Esophagus mucosa (tissue), 1 donor: ENCODE data around the gene KIF26B. TPM values are rescaled to one million over a fixed set of nuclear protein-coding genes. Genes with fewer than 3 reads are reported as not detected.

ENCODE experiments used
- ATAC-seq: fragments of 200-7000 bp; cut with Tn5 transposase; one replicate; pipeline ENCODE4 v1.9.1; 2020
- total RNA-seq: library from RNA; stranded (reverse); gene quantifications from one replicate; pipeline ENCODE4 v1.2.4, GENCODE V29; 2023
- donor health status: DM: yes; HTN: yes; CAD: no.

The KIF26B gene
- total RNA-seq, 1 donor from 2014 or later = 0.56 TPM

DNA sequence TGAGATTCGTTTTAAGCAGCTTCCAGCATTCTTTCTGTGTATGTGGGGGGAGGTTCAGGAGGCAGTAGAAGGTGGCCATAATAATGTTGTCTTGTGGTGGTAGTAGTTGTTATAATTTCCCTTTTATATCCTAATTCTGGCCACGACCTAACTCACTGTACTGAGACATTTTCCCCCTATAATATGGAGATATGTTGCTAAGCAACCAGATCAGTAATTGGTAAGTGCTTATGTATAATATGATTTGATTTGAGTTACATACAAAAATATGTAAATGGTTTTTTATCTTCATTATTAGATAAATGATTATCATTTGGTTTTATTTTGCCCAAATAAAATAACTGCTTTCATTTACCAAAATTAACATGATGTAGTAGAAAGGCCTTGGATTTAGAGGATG, 376.2 kb downstream of the KIF26B start:
- no peak for ATAC-seq

DNA sequence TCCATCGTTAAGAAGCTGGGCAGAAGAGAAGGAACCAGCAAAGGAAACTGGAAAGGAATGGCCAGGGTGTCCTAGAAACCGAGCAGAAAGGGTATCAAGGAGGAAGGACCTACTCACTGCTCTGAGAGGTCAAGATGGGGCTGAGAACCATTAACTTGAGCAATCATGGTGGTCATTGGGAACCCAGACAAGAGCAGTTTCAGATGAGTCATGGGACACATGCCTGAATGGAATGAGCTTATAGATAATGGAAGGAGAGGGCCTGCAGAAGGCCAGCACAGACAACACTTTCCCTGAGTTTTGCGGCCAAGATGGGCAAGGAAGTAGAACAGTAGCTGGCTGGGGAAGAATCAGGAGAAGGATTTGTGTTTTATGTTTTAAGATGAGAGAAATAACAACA, 383.2 kb downstream of the KIF26B start:
- no peak for ATAC-seq

DNA sequence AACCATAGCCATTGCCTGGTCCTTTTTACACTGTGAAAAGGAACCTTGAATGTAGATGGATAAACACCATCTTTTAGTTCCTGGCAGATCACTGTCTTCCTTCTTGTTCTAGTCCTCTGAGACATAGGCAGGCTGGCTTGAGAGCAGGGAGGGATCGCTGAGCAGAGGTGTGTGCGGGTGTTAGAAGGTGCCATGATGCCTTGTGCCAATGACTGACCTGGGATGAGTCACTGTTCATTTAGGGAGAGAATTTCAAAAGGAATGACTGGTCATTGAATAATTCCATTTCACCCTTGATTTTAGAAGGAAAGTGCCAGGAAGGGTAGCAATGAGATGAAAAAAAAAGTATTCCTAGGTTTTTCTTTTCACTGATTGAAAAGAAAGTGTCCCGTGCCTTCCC, 383.9 kb downstream of the KIF26B start:
- no peak for ATAC-seq

DNA sequence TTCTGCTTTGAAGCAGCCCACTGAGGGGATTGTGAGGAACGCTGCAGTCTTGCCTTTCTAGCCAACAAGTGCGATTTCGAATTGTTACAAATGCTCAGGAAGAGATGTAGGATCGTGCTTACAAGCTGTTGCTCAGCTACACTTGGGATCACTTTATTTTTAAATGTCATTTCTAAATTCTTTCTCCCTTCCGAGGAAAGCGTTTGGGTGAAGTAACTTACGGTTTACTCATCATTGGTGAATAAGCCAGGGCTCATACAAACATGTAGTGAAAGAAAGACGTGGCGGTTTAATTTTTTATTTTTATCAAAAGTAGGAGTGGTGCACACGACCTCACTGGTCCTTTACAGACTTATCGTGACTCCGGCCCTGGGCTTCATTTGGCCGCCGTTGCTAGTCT, 386.6 kb downstream of the KIF26B start:
- ATAC-seq = no peak

DNA sequence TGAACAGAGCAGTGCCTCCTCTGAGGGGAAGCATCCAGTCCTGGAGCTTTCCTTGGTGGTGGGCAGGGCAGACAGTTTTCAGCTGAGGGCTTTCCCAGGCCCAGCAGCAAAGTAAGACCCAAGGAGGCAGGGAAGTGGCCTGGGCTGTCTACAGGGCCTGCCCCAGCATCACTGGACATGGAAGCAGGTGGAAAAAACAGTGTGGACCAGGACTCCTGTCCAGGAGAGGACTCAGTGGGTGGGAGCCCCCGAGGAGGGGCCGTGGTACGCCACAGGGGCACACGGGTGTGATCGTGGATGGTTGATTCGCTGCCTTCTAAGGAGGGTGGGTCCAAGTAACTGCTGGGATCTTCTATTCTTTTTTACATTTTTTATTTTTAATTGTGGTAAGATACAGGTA, 387.6 kb downstream of the KIF26B start:
- no peak for ATAC-seq

DNA sequence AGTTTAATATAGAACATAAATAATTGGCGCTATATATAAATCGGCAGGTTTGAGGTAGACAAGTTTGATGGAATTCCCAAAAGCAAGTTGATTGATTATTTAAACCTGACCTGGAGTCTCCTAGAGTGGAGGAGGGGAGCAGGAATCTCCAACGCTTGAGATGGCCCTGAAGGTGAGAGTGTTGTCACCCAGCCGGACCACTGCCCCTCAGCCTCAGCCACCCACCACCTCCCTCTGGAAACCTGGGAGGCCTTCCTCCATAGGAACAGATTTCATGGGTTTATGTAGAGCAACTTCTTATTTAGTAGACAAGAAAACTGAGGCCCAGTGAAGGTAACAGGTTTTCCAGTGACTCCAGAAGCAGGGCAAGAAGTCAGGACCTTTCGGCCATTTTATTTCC, 389.5 kb downstream of the KIF26B start:
- no peak for ATAC-seq

DNA sequence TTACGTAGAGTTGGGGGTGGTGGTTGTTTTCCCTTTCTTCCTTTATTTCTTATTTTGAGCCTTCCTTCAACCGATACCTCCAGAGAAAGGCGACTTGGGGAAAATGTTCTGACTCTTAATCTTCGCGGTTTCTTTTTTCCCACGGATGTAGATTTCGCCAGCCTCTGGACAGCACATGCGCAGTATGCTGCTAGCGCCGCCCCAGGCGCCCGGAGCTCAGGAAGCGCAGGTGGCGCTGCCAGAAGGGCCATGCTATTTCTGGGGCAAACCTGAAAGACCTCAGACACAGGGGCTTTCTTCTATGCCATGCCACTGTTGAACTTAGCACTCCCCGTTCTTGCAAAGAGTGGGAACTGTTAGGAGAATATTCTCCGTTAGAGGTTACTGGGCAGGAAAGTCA, 392.1 kb downstream of the KIF26B start:
- no peak for ATAC-seq

DNA sequence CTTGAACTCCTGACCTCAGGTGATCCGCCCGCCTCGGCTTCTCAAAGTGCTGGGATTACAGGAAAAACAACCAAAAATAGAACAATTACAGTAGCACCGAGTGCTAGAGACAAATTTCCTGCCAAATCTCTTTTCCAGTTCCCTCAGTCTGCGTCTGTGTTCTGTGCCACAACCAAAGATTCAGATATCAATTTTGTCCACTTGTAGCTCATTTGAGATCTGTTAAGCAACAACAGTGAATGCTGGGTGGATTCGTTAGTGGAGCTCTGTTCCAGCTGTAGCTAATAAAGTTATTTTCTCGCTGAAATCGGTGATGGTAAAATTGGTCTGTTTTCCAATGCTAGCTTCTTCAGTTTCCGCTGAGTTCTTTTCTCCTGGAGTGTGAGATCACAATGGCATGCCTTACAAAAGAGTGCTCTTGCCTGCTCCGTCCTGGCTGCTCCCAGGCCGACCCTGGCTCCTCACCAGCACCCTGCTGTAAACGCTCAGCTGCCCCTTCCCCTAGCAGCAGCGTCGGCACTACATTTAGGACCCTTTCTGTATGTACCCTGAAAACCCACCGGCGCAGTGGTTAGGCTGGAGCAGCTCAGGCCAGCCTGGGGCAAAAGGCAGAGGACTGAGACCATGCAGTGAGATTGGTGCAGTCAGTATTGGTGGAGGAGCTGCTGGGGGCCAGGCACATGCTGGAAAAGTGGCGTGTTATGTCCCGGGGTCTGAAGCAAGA, 395.4 kb downstream of the KIF26B start:
- no peak for ATAC-seq

DNA sequence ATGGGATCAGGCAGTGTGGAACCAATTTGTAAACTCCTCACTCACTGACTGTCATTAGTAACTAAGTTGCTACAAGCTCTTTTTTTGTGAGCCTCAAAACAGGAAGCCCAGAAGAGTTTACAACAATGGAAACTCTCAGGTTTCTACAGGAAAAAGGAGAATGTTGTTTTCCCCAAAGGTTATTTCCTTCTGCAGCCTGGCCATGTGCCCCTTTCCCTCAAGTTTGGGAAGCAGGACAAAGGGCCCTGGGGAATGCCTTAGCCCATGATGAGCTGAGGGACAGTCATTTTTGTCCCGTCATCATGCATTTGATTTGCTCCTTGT, 395.9 kb downstream of the KIF26B start:
- ATAC-seq = no peak

DNA sequence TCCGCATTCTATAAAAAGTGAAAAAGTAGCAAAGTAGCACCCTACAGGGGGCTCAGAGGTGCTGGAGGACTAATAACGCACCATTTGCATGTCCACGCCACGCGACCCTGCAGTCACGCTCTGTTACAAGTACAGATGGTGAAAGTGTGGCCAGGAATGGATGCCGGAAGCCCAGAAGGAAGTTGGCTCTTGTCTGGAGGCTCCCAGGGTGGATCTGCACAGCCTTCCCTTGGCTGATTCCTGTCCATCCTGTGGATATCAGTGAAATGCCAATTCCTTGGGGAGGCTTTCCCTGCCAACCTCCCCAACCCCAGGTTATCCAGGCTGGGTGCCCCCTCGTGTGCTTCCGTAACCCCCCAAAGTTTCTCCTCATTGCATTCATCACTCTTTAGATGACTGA, 396.8 kb downstream of the KIF26B start:
- ATAC-seq = no peak

DNA sequence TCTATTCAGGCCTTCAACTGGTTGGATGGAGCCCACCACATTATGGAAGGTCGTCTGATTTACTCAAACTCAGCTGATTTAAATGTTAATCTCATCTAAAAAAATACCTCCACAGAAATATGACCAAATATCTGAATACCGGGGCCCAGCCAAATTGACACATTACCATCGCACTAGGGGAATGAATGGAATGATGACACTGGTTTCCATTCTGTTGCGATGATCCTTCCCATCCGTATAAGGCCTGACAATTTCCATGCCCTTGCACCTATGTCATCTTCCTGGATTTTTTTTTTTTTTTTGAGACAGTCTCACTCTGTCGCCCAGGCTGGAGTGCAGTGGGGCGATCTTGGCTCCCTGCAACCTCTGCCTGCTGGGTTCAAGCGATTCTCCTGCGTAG, 397.5 kb downstream of the KIF26B start:
- no peak for ATAC-seq

DNA sequence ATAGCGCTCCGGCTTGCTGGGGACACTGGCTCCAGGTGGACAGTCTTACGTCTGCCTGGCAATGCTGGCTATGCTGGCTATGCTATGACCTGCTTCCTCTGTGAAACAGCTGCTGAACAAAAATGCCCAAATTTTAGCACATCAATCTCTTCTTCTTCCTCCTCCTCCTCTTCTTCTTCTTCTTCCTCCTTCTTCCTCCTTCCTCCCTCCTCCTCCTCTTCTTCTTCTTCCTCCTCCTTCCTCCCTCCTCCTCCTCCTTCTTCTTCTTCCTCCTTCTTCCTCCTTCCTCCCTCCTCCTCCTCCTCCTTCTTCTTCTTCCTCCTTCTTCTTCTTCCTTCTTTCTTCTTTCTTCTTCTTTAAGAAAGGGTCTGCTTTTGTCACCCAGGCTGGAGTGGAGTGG, 401.3 kb downstream of the KIF26B start:
- ATAC-seq = no peak

DNA sequence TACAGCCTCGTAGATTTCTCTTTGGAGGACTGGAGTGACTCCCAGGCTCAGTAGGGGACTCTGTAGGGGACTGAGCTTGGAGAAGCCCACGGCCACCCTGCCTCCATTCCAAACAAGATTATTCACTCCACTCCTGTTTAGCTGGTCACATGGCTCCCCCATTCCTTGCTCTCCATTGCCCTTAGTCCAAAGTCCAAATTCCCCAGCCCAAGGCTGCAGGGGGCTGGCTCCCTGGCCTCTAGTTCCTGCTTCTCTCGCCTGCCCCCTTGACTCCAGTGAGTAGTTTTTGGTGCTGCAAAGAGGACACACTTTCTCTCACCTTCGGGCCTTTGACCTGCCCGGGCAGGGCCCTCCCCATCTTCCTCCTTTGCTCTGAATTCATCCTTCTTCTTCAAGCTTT, 403.3 kb downstream of the KIF26B start:
- no peak for ATAC-seq

DNA sequence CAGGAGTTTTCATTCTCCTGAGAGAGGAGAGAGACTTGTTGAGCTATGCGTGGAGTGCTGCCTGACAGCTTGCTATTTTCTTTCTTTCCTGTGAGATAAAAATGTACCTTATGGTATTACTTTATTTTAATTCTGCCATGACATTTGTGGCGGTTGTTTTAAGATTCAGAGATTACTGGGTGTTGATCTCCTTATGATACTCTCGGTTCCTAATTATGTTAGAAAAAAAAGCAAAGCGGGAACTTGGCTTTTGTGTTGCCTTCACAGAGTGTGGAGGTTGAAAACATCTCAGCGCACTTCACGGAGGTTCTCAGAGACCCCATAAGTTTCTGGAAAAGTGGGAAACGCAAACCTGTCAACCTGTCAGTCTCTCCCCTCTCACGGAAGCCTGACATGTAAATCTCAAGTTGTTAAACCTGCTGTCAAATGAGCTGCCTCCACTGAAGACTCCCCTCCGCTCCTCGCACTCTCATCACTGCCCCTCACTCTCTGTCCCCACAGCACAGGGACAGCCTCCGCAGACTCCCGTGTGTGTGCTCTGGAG, 405.6 kb downstream of the KIF26B start:
- no peak for ATAC-seq

DNA sequence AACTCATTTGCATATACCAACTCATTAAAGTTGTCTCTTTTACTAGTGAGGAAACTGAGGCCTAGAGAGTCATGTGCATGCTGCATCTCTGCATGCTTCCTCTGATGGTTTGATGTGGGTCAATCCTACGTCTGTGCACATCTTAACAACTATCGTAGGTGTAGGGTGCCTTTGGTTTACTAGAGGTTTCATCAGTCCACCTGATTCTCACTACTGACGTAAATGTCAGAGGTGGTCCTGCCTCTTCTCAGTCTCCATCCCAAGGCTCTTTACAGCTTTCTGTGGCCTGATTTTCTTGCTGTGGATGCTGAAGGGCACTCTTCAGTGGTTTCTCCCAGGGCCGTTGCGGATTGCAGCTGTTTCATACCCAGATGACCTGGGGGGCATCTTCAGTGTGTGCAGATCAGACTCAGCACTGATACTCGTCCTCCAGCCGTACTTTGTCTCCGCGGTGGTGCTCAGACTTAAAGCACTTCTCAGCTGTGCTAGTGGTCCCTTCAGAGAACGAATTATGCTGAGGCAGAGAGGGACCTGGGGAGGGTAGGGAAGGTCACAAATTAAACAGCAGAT, 407.0 kb downstream of the KIF26B start:
- ATAC-seq = no peak

DNA sequence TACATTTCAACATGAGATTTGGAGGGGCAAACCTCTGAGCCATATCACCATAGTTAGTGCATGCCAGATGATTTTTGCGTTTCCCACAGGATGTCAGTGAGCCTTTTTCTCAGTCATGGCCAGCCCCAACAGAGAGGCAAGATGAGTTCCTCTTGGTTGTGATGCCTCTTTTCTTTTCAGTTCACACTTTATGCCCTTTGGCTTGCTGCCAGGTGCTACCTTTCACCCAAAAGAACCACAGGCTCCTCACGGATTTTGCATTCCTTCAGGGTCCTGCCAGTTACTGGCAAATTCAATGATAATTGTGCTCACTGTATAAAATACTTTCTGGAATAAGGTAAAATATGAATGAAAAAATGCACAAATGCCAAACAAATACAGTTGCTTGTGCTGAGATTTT, 411.3 kb downstream of the KIF26B start:
- ATAC-seq = no peak

DNA sequence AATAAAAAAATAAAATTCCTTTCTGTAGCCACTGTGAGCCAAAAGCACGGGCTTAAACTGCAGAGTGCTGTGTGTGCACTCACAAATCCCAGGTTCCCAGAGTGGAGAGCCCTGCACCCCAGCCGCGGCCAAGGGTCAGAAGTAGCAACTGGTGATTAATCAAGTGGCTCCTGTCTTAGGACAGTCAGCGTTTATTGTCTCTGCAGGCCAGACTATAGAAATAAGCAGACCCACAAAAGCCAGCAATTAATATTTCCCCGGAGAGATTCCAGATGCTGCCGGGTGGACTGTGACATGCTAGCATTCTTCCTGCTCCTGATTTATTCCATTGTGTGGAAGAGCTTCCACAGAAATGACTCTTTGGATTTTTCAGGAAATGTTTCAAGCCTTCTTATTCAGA, 412.2 kb downstream of the KIF26B start:
- no peak for ATAC-seq

DNA sequence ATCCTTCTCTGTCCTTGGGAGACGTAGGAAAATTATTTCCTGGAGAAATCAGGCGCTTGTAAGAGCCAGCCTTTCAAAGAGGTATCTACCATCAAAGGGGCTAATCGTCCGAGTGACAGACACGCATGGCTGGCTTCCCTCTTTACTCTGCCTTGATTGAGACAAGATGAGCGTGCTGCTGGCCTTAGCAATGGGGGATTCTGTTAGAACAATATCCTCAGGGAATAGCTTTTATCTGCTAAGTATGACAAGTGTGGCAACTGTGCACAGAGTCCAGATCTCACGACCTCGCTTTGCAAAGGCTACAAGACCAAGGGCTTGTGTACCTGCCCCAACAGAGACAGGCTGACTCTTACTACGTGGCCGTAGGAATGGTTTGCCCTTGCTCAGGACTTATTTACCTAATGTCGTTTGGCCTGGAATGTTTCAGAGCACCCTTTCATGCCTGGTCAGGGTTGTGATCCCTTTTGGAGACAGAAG, 417.1 kb downstream of the KIF26B start:
- ATAC-seq = no peak

DNA sequence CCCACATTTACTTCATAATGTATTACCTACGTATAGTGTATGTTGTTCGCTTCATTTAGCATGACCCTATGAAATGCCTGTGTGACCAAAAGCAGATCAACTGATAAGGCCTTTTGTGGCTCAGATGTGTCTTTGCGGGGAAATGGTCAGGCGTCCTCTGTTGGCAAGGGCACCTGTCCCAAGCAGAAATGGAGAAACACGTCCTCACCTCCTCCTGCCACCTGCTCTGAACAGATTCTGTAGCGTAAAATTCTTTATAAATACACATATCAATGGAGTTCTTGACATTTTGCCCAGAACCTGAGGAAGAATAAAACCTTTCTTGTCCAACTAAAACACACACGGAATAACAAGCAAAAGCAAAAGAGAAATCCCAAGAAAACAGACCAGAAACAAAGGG, 417.9 kb downstream of the KIF26B start:
- ATAC-seq = no peak

DNA sequence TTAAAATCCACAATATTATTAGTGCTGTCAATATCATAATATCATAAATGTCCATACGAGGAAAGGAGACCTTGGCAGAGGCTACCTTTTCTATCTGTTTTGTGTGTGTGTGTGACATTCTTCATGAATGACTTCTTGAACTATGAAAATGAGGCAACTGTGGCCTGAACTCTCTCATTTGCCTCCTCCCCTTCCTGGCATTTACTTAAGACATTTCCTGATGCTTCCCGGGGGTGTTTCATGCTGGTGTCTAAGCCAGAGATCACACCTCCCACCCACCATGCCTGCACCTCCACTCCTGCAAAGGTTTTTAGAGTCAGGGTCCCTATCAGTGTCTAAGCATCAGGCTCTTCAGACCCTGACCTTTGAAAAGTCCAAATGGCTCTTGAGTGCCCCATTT, 420.9 kb downstream of the KIF26B start:
- no peak for ATAC-seq

DNA sequence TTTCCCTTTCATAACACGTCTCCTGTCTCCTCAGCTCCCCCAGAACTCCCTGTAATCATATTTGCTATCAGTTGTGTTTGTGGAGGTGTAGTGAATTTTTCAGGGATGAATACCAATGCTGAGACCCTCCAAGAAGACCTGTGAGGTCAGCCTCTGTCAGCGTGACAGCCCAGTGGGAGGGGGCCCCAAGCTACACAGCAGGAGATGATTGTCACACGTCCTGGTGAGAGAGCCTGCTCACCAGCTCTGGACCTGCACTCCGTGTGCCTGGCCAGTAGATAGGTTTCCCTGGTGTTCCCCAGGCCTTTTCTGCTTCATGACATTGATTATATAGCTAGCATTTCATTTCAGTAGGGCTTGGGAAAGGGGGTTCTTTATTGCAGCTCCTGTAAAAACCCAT, 421.5 kb downstream of the KIF26B start:
- no peak for ATAC-seq

DNA sequence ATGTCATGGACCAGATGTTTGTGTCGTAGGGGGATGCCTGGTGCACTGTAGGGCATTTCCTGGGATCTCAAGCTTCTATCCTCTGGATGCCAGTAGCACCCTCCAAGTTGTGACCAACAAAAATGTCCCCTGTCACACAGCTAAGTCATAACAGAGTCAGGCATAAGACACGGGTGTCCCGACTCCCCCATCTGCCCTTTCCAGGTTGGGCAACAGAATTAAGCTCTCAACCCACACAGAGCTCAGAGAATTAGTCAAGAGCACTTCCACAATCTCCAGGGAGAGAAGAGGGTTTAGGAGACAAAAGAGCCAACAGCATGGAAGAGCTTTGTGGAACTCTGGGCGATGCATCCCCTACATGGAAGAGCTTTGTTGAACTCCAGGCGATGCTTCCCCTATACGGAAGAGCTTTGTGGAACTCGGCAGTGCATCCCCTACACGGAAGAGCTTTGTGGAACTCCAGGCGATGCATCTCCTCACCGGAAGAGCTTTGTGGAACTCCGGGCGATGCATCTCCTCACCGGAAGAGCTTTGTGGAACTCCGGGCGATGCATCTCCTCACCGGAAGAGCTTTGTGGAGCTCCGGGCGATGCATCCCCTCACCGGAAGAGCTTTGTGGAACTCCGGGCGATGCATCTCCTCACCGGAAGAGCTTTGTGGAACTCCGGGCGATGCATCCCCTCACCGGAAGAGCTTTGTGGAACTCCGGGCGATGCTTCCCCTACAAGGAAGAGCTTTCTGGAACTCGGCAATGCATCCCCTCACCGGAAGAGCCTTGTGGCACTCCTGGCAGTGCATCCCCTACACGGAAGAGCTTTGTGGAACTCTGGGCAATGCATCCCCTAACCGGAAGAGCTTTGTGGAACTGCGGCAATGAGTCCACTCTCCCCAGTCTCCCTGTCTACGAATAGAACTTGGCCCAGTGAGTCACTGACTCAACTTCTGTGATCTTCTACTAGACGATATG, 422.7 kb downstream of the KIF26B start:
- no peak for ATAC-seq

DNA sequence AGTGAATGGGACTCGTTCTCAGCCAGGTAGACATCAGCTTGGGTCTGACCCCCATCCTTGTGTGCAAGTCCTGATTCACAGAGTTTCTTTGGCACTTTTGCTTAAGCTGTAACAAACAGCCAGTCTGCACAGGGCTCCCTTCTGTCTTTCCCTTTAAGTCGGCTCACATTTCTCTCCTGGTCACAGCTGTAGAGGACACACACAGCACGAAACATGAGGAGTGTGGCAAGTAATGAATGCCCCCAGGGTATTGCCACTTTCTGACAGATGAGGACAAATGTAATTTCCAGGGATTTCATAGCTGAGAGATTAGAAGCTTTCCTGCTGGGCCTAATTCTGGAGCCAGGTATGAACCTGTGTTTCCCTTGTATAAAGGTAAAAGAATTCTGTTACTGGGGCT, 423.5 kb downstream of the KIF26B start:
- ATAC-seq = no peak
